NCI-H2196 (cell line): Measurements from ENCODE around the gene SLC37A2.
"Not testable (repeated sequence)": the region's sequence is repeated elsewhere in the genome, so short reads cannot be mapped to it uniquely, and the experiment has no call there.

Experiments used
- DNase-seq: peaks from one replicate; lab custom pipeline; 2025; ENCODE audit not compliant: unreplicated experiment; lab: John Stamatoyannopoulos, UW

SLC37A2 gene

DNA sequence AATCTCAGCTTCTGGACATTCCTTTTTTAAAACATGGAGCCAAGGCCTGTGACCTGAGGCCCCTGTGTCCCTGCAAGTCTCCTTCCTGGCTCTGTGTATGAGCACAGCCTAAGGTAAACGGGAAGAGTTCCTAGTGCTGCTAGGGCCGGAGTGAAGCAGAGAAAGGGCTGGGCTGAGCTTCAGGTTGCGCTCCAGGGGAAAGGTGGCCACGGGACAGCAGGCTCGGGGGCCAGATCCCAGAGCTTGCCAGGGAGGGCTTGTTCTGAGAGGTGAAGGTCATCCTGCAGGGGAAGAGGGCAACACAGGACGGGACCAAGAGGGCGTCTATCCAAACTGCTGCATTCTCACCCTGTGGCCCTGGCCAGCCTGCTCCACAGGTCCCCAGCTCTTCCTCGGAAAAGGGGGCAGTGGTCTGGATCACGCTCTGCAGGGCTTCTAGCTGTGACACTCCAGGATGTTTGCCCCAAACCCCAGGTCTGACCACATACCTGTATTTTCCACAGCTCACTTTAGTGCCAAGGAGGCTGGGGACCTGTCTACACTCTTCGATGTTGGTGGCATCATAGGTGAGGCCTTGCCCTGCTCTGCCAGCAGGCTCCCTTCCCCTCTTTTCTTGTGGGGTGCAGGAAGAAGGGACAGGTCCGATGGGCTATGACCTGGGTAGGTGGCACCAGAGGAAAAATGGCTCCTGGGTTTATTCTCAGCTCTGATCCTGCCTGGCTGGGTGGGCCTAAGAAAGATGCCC, 20.4 kb downstream of the SLC37A2 start:
- no peak for DNase-seq

DNA sequence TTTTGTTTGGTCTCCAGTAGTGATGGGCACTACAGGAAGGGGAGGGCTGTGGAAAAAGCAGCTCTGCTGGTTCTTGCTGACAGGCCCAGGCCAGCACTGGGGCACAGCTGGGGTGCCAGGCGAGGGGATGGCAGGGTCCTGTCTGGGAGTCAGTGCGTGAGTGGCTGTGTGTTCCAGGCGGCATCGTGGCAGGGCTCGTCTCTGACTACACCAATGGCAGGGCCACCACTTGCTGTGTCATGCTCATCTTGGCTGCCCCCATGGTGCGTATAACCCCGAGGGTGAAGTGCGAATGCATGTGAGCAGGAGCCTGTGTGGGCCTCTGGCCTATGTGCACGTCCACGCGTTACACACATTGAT, 20.9 kb downstream of the SLC37A2 start:
- no peak for DNase-seq

- DNase-seq: no peak
These were observed 21.7 kb downstream of the SLC37A2 start for GRCh38 chr11:125084761-125085231.

DNA sequence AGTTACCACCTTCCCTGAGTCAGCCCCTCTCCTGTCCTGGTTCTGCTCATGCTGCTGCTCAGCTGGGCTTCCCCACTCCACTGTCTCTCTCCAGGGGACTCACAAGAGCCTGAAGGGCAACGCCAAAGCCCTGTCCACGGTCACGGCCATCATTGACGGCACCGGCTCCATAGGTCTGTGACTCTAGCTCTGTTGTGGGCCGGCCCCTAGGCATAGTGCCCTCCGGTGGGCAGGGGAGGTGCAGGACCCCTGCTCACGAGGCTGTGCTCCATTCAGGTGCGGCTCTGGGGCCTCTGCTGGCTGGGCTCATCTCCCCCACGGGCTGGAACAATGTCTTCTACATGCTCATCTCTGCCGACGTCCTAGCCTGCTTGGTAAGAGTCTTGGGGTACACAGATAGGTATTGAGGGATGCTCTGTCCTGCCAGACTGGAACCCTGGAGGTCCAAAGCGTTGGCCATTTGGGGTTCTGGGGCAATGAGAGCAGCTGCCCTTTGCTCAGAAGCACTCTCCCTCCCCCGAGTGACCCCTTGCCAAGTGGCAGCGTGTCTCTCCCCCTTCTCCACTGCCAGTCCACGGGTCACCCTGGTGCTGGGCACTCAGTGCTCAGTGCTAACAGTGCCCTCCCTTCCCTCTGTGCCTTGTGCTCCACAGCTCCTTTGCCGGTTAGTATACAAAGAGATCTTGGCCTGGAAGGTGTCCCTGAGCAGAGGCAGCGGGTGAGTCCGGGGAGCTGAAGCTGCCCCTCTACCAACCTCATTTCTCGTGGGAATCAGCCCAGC, 22.4 kb downstream of the SLC37A2 start:
- DNase-seq: no peak

DNA sequence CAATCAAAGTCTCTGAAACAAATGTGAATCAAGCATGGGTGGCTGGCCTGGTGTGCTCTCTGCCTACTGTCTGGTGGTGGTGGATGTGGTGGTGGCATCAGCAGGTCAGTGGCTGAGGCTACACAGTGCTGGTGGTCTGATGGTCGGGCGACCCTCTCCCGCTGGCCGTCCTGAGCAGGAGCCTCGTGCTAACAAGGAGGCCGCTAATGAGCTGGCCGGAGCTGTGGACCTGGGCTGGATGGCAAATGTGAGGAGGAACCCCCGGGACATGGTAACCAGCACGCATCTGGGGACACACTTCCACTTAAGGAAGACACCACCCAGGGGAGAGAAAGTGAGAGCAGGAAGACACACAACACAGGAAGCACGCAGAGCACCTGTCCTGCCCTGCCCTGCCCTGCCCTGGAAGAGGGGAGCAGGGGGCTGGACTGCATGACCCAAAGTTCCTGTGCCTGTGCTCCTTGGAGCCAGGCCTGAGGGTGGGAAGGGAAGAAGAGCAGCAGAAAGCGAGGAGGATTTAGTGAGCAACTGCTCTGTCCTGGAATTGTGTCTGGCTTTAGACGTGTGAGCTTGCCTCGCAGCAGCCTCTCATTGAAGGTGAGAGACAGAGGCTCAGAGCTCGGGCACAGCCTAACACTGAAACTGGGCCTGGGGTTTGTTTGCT, 23.7 kb downstream of the SLC37A2 start:
- no peak for DNase-seq

- no peak for DNase-seq
These were observed 25.0 kb downstream of the SLC37A2 start for GRCh38 chr11:125088123-125088522.

GRCh38 chr11:125088576-125089455, 25.7 kb downstream of the SLC37A2 start:
- no peak for DNase-seq

GRCh38 chr11:125089481-125089880, 26.4 kb downstream of the SLC37A2 start:
- not testable (repeated sequence) for DNase-seq

DNA sequence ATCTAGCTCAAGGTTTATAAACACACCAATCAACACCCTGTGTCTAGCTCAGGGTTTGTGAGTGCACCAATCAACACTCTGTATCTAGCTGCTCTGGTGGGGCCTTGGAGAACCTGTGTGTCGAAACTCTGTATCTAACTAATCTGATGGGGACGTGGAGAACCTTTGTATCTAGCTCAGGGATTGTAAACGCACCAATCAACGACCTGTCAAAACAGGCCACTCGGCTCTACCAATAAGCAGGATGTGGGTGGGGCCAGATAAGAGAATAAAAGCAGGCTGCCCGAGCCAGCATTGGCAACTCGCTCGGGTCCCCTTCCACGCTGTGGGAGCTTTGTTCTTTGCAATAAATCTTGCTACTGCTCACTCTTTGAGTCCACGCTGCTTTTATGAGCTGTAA, 27.0 kb downstream of the SLC37A2 start:
- DNase-seq: not testable (repeated sequence)

- no peak for DNase-seq
These were observed 27.7 kb downstream of the SLC37A2 start for GRCh38 chr11:125090816-125091215.

DNA sequence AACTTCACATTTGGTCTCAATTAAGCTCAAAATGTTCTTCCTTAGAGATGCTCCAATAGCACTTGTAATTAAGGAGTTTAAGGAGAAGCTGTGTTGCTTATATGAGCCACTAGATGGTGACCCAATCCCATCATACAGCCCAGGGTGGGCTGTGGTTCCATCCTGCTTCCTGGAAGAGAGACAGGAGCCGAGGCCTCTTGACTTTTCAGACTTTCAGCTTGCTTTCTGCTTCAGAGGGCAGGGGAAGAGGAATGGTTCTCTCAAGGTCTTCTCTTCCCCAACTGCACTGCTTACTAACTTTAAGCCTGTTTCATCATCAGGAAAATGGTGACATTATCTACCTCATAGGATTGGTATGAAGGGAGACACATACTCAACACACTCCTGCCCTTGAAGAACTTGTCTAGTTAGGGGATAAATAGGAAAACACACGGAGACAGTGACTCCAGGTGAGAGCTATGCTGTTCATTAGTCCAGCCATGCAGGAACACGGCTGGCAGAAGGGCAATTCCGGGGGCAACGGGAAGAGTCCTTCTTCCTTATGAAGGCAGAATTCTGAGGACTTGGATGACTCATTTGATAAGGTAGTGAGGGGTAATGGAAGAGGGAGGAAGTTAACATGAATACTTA, 28.3 kb downstream of the SLC37A2 start:
- peak; percentile 17 for DNase-seq

DNA sequence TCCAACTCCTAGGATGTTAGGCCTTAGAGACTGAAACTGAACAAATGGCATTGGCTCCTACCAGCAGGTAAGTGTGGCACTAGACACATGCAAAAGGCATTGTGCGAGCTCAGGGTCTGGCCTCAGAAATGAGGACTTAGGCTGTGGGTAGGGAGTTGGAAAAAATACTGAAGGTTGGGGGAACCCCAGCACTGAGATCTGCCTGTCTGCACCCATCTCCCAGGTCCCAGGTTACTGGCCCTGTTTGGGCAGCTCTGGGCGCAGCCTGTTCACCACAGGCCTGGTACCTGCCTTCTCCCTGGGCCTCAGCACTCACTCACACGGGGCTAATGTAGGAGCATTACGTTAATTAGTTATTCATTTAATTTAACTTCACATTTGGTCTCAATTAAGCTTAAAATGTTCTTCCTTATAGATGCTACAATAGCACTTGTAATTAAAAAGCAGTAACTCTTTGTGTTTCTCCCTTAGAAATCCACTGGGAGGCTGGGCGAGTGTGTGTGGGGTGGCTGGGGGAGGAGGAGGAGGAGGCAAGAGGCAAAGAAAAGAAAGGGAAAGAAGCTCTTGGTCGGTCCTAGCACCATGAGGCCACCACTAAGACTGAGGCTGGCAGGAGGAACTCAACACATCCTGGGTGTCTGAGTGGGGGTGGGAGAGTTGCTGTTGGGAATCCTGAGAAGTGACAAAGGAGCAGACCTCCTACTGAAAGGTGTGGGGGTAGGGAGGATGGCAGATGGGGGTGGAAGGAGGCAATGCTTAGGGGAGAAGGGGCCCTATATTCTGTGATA, 29.0 kb downstream of the SLC37A2 start:
- no peak for DNase-seq

- DNase-seq: no peak
These were observed 29.6 kb downstream of the SLC37A2 start for GRCh38 chr11:125092669-125093068.

DNA sequence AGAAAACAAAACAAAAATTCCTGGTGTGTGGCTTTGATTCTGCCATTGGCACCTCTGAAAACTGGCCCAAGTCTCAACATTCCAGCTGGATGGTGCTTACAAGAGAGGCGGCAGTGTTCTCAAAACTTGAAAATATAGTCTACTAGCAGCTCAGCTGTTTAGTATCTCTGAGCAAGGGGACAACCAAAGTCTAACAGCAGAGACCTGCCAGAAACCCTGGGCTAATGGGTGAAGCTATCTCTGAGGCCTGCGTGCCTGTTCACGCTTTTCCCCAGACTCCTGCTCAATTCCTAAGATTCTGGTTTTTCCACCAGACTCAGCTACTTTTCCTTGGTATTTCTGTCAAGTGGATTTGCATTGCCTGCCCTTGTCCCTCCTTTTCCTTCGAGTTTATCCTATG, 30.4 kb downstream of the SLC37A2 start:
- DNase-seq: no peak

DNA sequence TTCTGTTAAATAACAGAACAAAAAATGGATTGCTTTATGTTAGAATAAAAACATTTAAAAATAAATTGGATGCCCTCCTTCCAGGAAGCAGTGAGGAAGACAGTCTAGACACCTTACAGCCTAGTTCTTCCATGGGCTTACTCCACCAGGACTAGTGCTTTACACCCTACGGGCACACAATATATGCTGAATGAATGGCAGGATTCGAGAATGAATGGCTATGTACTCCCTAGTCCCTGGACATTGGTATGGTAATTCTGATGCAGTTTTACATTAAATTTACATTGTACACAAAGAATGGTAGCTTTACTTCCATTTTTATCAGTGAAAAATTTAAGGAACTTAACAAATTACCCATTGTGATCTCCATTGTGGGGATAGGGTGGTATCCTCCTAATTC, 31.6 kb downstream of the SLC37A2 start:
- no peak for DNase-seq

GRCh38 chr11:125100136-125100535, 37.0 kb downstream of the SLC37A2 start:
- DNase-seq: no peak

- DNase-seq: no peak
These were observed 38.5 kb downstream of the SLC37A2 start for GRCh38 chr11:125101596-125101995.

DNA sequence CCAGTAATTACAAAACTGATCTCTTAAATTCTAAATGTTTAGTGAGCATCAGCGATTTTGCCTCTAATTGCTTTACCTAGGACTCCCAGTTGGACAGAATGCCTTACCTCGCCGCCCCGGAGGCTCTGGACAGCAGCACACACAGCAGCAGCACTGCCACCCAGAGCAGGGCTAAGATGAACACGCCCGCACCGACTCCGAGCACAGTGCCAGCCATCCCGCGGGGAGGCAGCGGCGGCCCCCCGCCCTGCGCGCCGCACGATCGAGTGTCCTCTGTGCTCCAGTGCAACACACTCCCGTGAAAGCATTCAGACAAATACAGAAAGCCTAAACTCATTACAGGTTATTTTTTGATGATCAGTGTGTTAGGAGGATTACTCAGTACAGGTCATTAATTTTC, 38.9 kb downstream of the SLC37A2 start:
- no peak for DNase-seq

GRCh38 chr11:125102510-125102909, 39.4 kb downstream of the SLC37A2 start:
- DNase-seq: no peak

GRCh38 chr11:125105926-125106325, 42.8 kb downstream of the SLC37A2 start:
- DNase-seq: no peak
